ENCODE measurements around the gene SNAI3. TPM values are rescaled to one million over a fixed set of nuclear protein-coding genes. Genes with fewer than 3 reads are reported as not detected.
A peak's percentile ranks its signal among the peaks of the same experiment; 100 is the strongest.

SNAI3 gene
- total RNA-seq, result 1 to 10 TPM in 1 of 2 donors, under 1 TPM in 1; 0.77 to 2.1 TPM
- polyA plus RNA-seq (2013, experiment 1 of 2), result 0.75 TPM
- polyA plus RNA-seq (2013, experiment 2 of 2), result 0.46 TPM
- long read RNA-seq, experiment 1, partial matches to known transcripts, result 0 of 1 reads
- long read RNA-seq, experiment 1, other reads (novel, unspliced or antisense), result 0 of 1 reads
- long read RNA-seq, experiment 2, partial matches to known transcripts, result 0 of 3 reads
- long read RNA-seq, experiment 2, other reads (novel, unspliced or antisense), result 2 of 3 reads
- long read RNA-seq, experiment 3, transcript SNAI3-201 (3 exons, 1,732 nt), result major isoform, 10 of 22 reads
- long read RNA-seq, experiment 3, partial matches to known transcripts, result 0 of 22 reads
- long read RNA-seq, experiment 3, other reads (novel, unspliced or antisense), result 12 of 22 reads
- long read RNA-seq, experiment 4, partial matches to known transcripts, result 0 of 4 reads
- long read RNA-seq, experiment 4, other reads (novel, unspliced or antisense), result 0 of 4 reads

- DNase-seq, result peak; percentile 98
- no peak within 1 kb of the TSS for H3K9ac ChIP-seq (ENCODE audit: extremely low read depth, low read length, poor library complexity, severe bottlenecking)
- peaks cover 10% of the 10 kb centered on the region for H3K4me1 Mint-ChIP-seq
- no peaks in the 10 kb centered on the region for H3K9me3 Mint-ChIP-seq
- peaks cover 35% of the 10 kb centered on the region for H3K27me3 ChIP-seq (ENCODE audit: control insufficient read depth, insufficient read depth, low read length, poor library complexity, severe bottlenecking)
- H3K27me3 Mint-ChIP-seq (ENCODE audit: insufficient read depth), result peaks cover 40% of the 10 kb centered on the region
- H3K36me3 Mint-ChIP-seq (ENCODE audit: low read depth), result no peaks in the 10 kb centered on the region
- 9 to 10% methylated on average over 46 to 65 of the region's 65 CpGs for WGBS, 2 experiments (ENCODE audit: insufficient coverage in 1 of 2, insufficient read length in 1 of 2)
- H3K36me3 ChIP-seq (ENCODE audit: control insufficient read depth, insufficient read depth, low read length), result no peaks in the 10 kb centered on the region
- peak within 1 kb of the TSS; percentile 76 for H3K4me3 ChIP-seq (ENCODE audit: low read length)
- H3K9me3 ChIP-seq (ENCODE audit: control insufficient read depth, low read length), result no peaks in the 10 kb centered on the region
- no peak within 1 kb of the TSS for H3K27ac Mint-ChIP-seq
- no peaks in the 10 kb centered on the region for H3K4me1 ChIP-seq (ENCODE audit: control insufficient read depth, insufficient read depth, low read length)
- H3K4me3 Mint-ChIP-seq, result peak within 1 kb of the TSS; percentile 57
- no peak within 1 kb of the TSS for H3K27ac ChIP-seq (ENCODE audit: low read depth, low read length)
- TF ChIP-seq CTCF (conservative IDR thresholded peaks at IDR 0.05), result no peak
Observed at GRCh38 chr16:88686439-88687253, at the start of gene SNAI3. TSS of gene SNAI3 (minus strand) at chr16:88686507. CDS start at chr16:88686406, 101 bp downstream.

GRCh38 chr16:88736088-88736487 lies 49.8 kb upstream of the SNAI3 start:
- Mint-ChIP-seq H3K36me3 (ENCODE audit: low read depth) (peaks cover 8% of the 10 kb centered on the region), H3K4me1 (no peaks in the 10 kb centered on the region), H3K27me3 (ENCODE audit: insufficient read depth) (no peaks in the 10 kb centered on the region), H3K9me3 (no peaks in the 10 kb centered on the region), H3K27ac (no peak overlapping the region), H3K4me3 (no peak overlapping the region)
- Histone ChIP-seq H3K36me3 (ENCODE audit: control insufficient read depth, insufficient read depth, low read length) (peaks cover 14% of the 10 kb centered on the region), H3K4me1 (ENCODE audit: control insufficient read depth, insufficient read depth, low read length) (no peaks in the 10 kb centered on the region), H3K9me3 (ENCODE audit: control insufficient read depth, low read length) (no peaks in the 10 kb centered on the region), H3K27me3 (ENCODE audit: control insufficient read depth, insufficient read depth, low read length, poor library complexity, severe bottlenecking) (no peaks in the 10 kb centered on the region), H3K4me3 (ENCODE audit: low read length) (no peak overlapping the region), H3K27ac (ENCODE audit: low read depth, low read length) (no peak overlapping the region), H3K9ac (ENCODE audit: extremely low read depth, low read length, poor library complexity, severe bottlenecking) (no peak overlapping the region)
- no peak for TF ChIP-seq CTCF (conservative IDR thresholded peaks at IDR 0.05)
- DNase-seq, result no peak
- 93 to 95% methylated on average over 14 to 21 of the region's 21 CpGs for WGBS, 2 experiments (ENCODE audit: insufficient coverage in 1 of 2, insufficient read length in 1 of 2)

GRCh38 chr16:88735616-88736015 lies 49.3 kb upstream of the SNAI3 start:
- Histone ChIP-seq H3K36me3 (ENCODE audit: control insufficient read depth, insufficient read depth, low read length) (peaks cover 14% of the 10 kb centered on the region), H3K27me3 (ENCODE audit: control insufficient read depth, insufficient read depth, low read length, poor library complexity, severe bottlenecking) (no peaks in the 10 kb centered on the region), H3K9ac (ENCODE audit: extremely low read depth, low read length, poor library complexity, severe bottlenecking) (no peak overlapping the region), H3K27ac (ENCODE audit: low read depth, low read length) (no peak overlapping the region), H3K4me3 (ENCODE audit: low read length) (no peak overlapping the region), H3K4me1 (ENCODE audit: control insufficient read depth, insufficient read depth, low read length) (no peaks in the 10 kb centered on the region), H3K9me3 (ENCODE audit: control insufficient read depth, low read length) (no peaks in the 10 kb centered on the region)
- no peak for TF ChIP-seq CTCF (conservative IDR thresholded peaks at IDR 0.05)
- WGBS, 2 experiments (ENCODE audit: insufficient coverage in 1 of 2, insufficient read length in 1 of 2), result 91 to 98% methylated on average over 9 to 10 of the region's 10 CpGs
- no peaks in the 10 kb centered on the region for H3K9me3 Mint-ChIP-seq
- no peaks in the 10 kb centered on the region for H3K27me3 Mint-ChIP-seq (ENCODE audit: insufficient read depth)
- H3K4me1 Mint-ChIP-seq, result no peaks in the 10 kb centered on the region
- no peak overlapping the region for H3K4me3 Mint-ChIP-seq
- no peak overlapping the region for H3K27ac Mint-ChIP-seq
- DNase-seq, result no peak
- H3K36me3 Mint-ChIP-seq (ENCODE audit: low read depth), result peaks cover 10% of the 10 kb centered on the region
